Body of pancreas (tissue), 4 donors: ENCODE measurements around the gene DIS3L2.

ENCODE experiments used
- CTCF ChIP-seq, 7 experiments: fragments of 450-650 bp in 4 of 7; fragments of 200-600 bp in 3 of 7; sonication (generic) in 3 of 7; IDR thresholded peaks; one replicate each; pipeline ENCODE4 v1.5.1; 2016 to 2019; ENCODE audit warnings: antibody characterized with exemption in 7 of 7
- POLR2A ChIP-seq, 3 donors: fragments of 450-650 bp; IDR thresholded peaks; one replicate each; pipeline ENCODE4 v1.6.1; 2016; ENCODE audit warnings: antibody characterized with exemption in 3 of 3, mild to moderate bottlenecking in 2 of 3

- TF ChIP-seq CTCF (IDR thresholded peaks at IDR 0.05) (no peak), POLR2A (IDR thresholded peaks at IDR 0.05) (no peak)
These were observed 3.6 kb downstream of the DIS3L2 start for GRCh38 chr2:231965102-231965501.
